Measurements from ENCODE around the gene UBR4.

The UBR4 gene

GRCh38 chr1:19053486-19053885 is 156.6 kb downstream of the UBR4 start:
- DNase-seq (ENCODE audit: low read depth, low spot score), result no peak
- TF ChIP-seq, protein P1, sequence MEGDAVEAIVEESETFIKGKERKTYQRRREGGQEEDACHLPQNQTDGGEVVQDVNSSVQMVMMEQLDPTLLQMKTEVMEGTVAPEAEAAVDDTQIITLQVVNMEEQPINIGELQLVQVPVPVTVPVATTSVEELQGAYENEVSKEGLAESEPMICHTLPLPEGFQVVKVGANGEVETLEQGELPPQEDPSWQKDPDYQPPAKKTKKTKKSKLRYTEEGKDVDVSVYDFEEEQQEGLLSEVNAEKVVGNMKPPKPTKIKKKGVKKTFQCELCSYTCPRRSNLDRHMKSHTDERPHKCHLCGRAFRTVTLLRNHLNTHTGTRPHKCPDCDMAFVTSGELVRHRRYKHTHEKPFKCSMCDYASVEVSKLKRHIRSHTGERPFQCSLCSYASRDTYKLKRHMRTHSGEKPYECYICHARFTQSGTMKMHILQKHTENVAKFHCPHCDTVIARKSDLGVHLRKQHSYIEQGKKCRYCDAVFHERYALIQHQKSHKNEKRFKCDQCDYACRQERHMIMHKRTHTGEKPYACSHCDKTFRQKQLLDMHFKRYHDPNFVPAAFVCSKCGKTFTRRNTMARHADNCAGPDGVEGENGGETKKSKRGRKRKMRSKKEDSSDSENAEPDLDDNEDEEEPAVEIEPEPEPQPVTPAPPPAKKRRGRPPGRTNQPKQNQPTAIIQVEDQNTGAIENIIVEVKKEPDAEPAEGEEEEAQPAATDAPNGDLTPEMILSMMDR (IDR thresholded peaks at IDR 0.05; ENCODE audit: low read depth, low read length), result no peak
- no peak overlapping the region for H3K4me3 ChIP-seq (ENCODE audit: low read depth, low read length)
- in situ Hi-C loops (cut with HindIII; ENCODE audit: low sequenced_read_pairs), result no loop called here

DNA sequence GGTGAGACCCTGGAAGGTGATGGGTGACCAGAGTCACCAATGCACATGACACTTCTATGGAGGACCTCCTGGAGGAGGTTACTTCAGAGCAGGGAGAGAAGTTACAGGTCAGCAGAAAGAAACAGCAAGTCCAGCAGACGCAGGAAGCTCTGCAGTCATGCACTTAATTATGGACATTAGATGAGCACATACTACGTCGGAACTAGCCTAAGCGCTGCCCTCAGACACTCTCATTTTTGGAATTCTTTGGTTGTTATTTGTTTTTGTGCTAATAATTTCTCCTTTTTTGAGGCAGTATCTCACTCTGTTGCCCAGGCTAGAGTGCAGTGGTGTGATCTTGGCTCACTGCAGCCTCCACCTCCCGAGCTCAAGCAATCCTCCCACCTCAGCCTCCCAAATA is 160.3 kb downstream of the UBR4 start:
- no peak for DNase-seq (ENCODE audit: low read depth, low spot score)
- H3K4me3 ChIP-seq (ENCODE audit: low read depth, low read length), result no peak overlapping the region
- TF ChIP-seq, protein P1 (IDR thresholded peaks at IDR 0.05; ENCODE audit: low read depth, low read length), result no peak
- in situ Hi-C loops (cut with HindIII; ENCODE audit: low sequenced_read_pairs), result no loop called here

DNA sequence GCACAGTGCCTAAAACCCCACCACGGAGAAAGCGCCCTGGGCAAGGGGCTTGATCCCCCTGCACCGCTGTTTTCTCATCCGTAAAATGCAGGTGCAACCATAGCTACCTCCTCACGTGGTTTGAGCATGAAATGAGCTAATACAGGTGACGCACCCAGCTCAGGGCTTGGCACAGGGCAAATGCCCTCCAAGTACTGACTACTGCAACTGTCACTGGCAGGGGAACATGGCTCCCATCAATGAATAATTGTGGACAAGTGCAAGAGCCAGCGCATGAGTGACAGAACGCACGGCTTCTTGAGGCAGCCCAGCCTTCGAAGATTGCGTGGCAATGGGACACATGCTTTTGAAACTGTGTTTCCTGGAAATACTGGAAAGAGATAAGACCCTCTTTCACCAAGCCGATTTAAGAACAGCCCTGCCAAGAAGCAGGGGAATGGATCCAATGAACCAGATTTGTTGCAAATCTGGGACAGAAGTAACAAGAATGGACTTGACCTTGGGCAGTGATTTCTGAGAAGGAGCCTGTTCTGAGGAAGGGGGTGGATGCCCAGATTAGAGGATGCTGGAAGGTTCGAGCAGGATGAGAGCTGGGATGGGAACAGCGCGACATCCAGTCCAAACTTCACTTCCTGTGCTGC is 160.8 kb downstream of the UBR4 start:
- TF ChIP-seq, protein P1 (IDR thresholded peaks at IDR 0.05; ENCODE audit: low read depth, low read length), result no peak
- in situ Hi-C loops (cut with HindIII; ENCODE audit: low sequenced_read_pairs), result no loop called here

DNA sequence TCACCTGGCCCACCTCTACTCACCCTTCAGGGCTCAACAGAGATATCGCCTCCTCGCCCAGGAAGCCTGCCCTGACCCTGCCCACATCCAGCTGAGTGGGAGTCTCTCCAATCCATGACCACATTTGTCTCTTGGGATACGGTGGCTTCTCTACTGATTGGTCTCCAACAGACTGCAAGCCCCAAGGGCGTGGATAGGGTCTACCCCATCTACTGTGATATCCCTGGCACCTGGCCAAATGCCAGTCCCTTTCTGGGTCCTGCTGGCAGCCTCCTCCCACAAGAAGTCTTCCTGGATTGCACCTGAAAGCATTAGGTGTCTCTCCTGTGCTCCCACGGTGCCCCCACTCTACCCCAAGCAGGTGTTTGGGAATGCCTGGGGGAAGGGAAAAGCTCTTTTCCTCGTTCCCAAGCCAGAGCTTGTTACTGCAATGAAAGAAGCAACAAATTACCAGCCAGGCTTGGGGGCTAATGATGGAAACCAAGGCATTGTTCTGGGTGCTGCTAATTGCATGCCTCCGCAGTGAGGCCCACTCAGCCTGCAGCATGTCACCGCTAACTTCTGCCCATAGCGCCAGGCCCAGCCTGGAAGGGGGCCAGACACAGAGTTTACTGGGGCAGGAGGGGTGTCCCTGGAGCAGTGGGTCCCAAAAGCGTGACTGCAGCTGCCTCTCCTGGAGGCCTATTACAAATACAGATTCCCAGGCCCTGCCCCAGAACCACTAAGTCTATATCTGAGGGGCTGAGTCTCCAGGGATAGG is 162.9 kb downstream of the UBR4 start:
- in situ Hi-C loops (cut with HindIII; ENCODE audit: low sequenced_read_pairs), result no loop called here
- no peak for DNase-seq (ENCODE audit: low read depth, low spot score)
- TF ChIP-seq, protein P1 (IDR thresholded peaks at IDR 0.05; ENCODE audit: low read depth, low read length), result no peak
- no peak overlapping the region for H3K4me3 ChIP-seq (ENCODE audit: low read depth, low read length)

More for the DNA sequence above, 160.8 kb downstream of the UBR4 start:
- no peak overlapping the region for H3K4me3 ChIP-seq (ENCODE audit: low read depth, low read length)
- DNase-seq (ENCODE audit: low read depth, low spot score), result no peak

DNA sequence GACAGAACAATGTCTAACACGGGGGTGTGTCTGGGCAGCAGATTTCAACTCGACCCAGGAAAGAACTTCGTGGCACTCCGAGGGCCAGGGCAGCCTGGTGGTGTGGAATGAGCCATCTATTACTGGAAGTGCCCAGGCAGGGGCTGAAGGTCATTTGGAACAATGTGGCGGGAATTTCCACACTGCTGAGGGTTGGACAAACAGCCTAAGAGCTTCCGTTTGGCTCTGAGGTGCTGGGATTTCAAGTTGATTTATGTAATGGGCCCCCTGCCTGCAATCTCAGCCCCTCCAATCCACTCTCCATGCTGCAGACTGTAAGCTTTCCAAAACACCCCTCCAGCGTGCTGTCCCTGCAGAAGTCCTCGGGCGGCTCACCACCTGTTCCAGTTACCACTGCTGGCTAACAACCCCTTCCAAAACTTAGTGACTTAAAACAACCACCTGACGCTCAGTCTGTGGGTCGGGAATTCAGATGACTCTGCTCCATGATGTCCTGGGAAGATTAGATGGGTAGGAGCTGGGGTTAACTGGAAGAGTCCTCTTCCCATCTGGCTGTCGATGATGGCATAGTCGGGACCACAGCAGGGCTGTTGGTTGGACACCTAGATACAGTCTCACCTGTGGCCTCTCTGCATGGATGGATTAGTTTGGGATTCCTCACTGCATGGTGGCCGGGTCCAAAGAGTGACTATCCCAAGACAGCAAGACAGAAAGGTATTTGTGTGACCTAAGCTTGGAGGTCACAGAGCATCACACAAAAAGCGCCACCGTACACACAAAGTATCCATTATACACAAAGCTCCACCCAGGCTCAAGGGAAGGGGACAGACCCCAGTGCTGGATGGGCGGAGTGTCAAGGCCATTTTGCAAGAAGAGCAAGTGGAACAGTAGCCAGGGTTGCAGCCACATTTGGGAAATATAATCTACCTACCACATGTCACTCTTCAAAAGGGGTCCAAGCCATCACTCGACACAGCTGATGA is 163.9 kb downstream of the UBR4 start:
- no peak for DNase-seq (ENCODE audit: low read depth, low spot score)
- TF ChIP-seq, protein P1 (IDR thresholded peaks at IDR 0.05; ENCODE audit: low read depth, low read length), result no peak
- H3K4me3 ChIP-seq (ENCODE audit: low read depth, low read length), result no peak overlapping the region
- in situ Hi-C loops (cut with HindIII; ENCODE audit: low sequenced_read_pairs), result no loop called here
